ENCODE measurements around the gene IFI44. TPM values are rescaled to one million over a fixed set of nuclear protein-coding genes. Genes with fewer than 3 reads are reported as not detected.

The IFI44 gene
- total and polyA plus RNA-seq, 2 of the 13 experiments (the other 11 are each of a cell fraction or from before 2014, with no cell fraction given): not detected

DNA sequence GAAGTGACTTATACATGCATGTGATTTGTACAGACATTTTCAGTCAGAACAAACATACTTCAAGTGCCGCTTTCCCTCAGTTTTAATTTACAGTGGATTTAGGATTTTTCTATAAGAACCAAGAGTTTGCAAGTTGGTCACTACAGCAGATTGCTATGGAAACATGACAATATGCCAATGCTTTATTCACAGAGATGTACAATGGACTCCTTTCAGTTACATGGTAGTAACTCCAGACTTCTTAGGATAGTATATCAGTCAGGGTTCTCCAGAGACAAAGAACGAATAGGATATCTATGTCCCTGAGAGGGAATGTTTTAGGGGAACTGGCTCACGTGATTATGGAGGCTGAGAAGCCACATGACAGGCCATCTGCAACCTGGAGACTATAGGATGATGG lies 27.4 kb downstream of the IFI44 start (continued):
- TF ChIP-seq ZSCAN30 (CRISPR knock-in tag; IDR thresholded peaks at IDR 0.05): no peak
- TF ChIP-seq KAT2B (IDR thresholded peaks at IDR 0.05; ENCODE audit: borderline replicate concordance, low read depth, low read length): no peak
- no peak for TF ChIP-seq ZSCAN12 (CRISPR knock-in tag; IDR thresholded peaks at IDR 0.05)
- no peak for TF ChIP-seq ZHX1 (CRISPR knock-in tag; IDR thresholded peaks at IDR 0.05; ENCODE audit: low read depth)
- TF ChIP-seq, protein P1, sequence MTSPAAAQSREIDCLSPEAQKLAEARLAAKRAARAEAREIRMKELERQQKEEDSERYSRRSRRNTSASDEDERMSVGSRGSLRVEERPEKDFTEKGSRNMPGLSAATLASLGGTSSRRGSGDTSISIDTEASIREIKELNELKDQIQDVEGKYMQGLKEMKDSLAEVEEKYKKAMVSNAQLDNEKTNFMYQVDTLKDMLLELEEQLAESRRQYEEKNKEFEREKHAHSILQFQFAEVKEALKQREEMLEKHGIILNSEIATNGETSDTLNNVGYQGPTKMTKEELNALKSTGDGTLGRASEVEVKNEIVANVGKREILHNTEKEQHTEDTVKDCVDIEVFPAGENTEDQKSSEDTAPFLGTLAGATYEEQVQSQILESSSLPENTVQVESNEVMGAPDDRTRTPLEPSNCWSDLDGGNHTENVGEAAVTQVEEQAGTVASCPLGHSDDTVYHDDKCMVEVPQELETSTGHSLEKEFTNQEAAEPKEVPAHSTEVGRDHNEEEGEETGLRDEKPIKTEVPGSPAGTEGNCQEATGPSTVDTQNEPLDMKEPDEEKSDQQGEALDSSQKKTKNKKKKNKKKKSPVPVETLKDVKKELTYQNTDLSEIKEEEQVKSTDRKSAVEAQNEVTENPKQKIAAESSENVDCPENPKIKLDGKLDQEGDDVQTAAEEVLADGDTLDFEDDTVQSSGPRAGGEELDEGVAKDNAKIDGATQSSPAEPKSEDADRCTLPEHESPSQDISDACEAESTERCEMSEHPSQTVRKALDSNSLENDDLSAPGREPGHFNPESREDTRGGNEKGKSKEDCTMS (CRISPR knock-in tag; conservative IDR thresholded peaks at IDR 0.05): no peak
- TF ChIP-seq KLF15 (CRISPR knock-in tag; IDR thresholded peaks at IDR 0.05; ENCODE audit: borderline replicate concordance): no peak
- no peak for TF ChIP-seq CAMTA2 (CRISPR knock-in tag; IDR thresholded peaks at IDR 0.05; ENCODE audit: borderline replicate concordance)
- no peak for TF ChIP-seq ZFYVE20 (CRISPR knock-in tag; IDR thresholded peaks at IDR 0.05; ENCODE audit: borderline replicate concordance, low read depth)
- TF ChIP-seq NFKBIZ (CRISPR knock-in tag; IDR thresholded peaks at IDR 0.05): no peak

Measured in HepG2 (cell line).